GM12878 (cell line): ENCODE results near the gene TMED5. TPM values are rescaled to one million over a fixed set of nuclear protein-coding genes. Genes with fewer than 3 reads are reported as not detected.

Experiments used
- ATAC-seq: fragments of 200-7000 bp; cut with Tn5 transposase; 3 replicates; pipeline ENCODE4 v1.9.1; 2020; ENCODE audit warnings: mild to moderate bottlenecking, moderate library complexity
- BruUV-seq: library from RNA; stranded (reverse); fragments of 400-500 nt; replicated peaks from 2 replicates; lab custom pipeline; 2021; lab: Mats Ljungman, UMichigan
- CTCF ChIA-PET: fragments of 300-600 bp; sonication (Branson Sonifier 250); formaldehyde crosslinking; extraction: SDS; loops from one replicate; lab custom pipeline; 2021; ENCODE audit warnings: inconsistent platforms; lab: Yijun Ruan, JAX
- POLR2A ChIA-PET: fragments of 350-600 bp; formaldehyde crosslinking; extraction: SDS; loops from one replicate; lab custom pipeline; 2021; ENCODE audit warnings: inconsistent platforms; lab: Charles Lee
- RAD21 ChIA-PET: fragments of 300-600 bp; sonication (Branson Sonifier 250); formaldehyde crosslinking; loops from one replicate; lab custom pipeline; 2023; ENCODE audit warnings: antibody characterized with exemption; ENCODE audit not compliant: unreplicated experiment; lab: Charles Lee
- SMC1A ChIA-PET: fragments of 300-600 bp; sonication (Branson Sonifier 250); formaldehyde crosslinking; loops from one replicate; lab custom pipeline; 2023; ENCODE audit not compliant: unreplicated experiment, uncharacterized antibody; lab: Charles Lee
- DNase-seq: peaks from one replicate; pipeline ENCODE4 v3.0.0-alpha.2; 2011; ENCODE audit warnings: low read depth, low spot score
- FAIRE-seq: peaks from 3 replicates; lab custom pipeline; 2011; peaks lifted over from hg19 to GRCh38; lab: Jason Lieb, UNC
- H2AFZ ChIP-seq: 2 replicates; pipeline ENCODE4 v1.6.0; 2011; ENCODE audit warnings: low read depth, low read length, control low read depth; ENCODE audit not compliant: control insufficient read depth
- H3K27ac ChIP-seq: 2 replicates; pipeline ENCODE4 v1.5.1; 2011; ENCODE audit warnings: control low read depth; ENCODE audit not compliant: control insufficient read depth, insufficient read depth
- H3K27me3 ChIP-seq, 2 experiments: replicated peaks in 1 of 2; 2 replicates each; pipeline versions ENCODE4 v1.6.0 to v1.6.1; 2011; ENCODE audit warnings: low read length in 1 of 2; ENCODE audit not compliant: control insufficient read depth in 2 of 2, insufficient read depth in 2 of 2
- H3K36me3 ChIP-seq, 2 experiments: 2 replicates each; pipeline ENCODE4 v1.5.1; 2011; ENCODE audit warnings: low read length in 1 of 2; ENCODE audit not compliant: control insufficient read depth in 2 of 2, insufficient read depth in 2 of 2
- H3K4me1 ChIP-seq: 2 replicates; pipeline ENCODE4 v1.6.1; 2011; ENCODE audit warnings: mild to moderate bottlenecking, low read length, moderate library complexity, mixed read lengths; ENCODE audit not compliant: control insufficient read depth, insufficient read depth
- H3K4me2 ChIP-seq: 2 replicates; pipeline ENCODE4 v1.6.0; 2011; ENCODE audit warnings: control low read depth; ENCODE audit not compliant: control insufficient read depth, insufficient read depth
- H3K4me3 ChIP-seq: fragments of 200-600 bp; sonication (generic); 2 replicates; pipeline ENCODE4 v1.5.1; 2016
- H3K79me2 ChIP-seq: 2 replicates; pipeline ENCODE4 v1.6.0; 2011; ENCODE audit warnings: low read length; ENCODE audit not compliant: control insufficient read depth, insufficient read depth
- H3K9ac ChIP-seq: 2 replicates; pipeline ENCODE4 v1.8.0; 2011; ENCODE audit warnings: low read length, control low read depth, mixed read lengths; ENCODE audit not compliant: control insufficient read depth, insufficient read depth
- H3K9me3 ChIP-seq: replicated peaks from 3 replicates; pipeline ENCODE4 v1.5.1; 2011; ENCODE audit warnings: mild to moderate bottlenecking, low read length; ENCODE audit not compliant: control insufficient read depth, insufficient read depth
- H4K20me1 ChIP-seq: 2 replicates; pipeline ENCODE4 v1.6.0; 2011; ENCODE audit not compliant: control insufficient read depth, insufficient read depth
- CHD4 ChIP-seq: fragments of 200-600 bp; sonication (generic); IDR thresholded peaks from 2 replicates; pipeline ENCODE4 v1.6.1; 2016; ENCODE audit warnings: mild to moderate bottlenecking
- ELK1 ChIP-seq: IDR thresholded peaks from 2 replicates; pipeline ENCODE4 v1.6.1; 2012; ENCODE audit warnings: low read depth, low read length, improper control_type of control experiment
- HCFC1 ChIP-seq: fragments of 150-350 bp; IDR thresholded peaks from 2 replicates; pipeline ENCODE4 v1.6.1; 2014; ENCODE audit warnings: low read length
- IKZF1 ChIP-seq: fragments of 450-650 bp; conservative IDR thresholded peaks from 2 replicates; pipeline ENCODE4 v1.6.1; 2017; ENCODE audit warnings: antibody characterized with exemption, mild to moderate bottlenecking
- LARP7 ChIP-seq: fragments of 450-650 bp; IDR thresholded peaks from 2 replicates; pipeline ENCODE4 v1.6.1; 2017; ENCODE audit warnings: mild to moderate bottlenecking
- POLR2AphosphoS5 ChIP-seq: IDR thresholded peaks from 2 replicates; pipeline ENCODE4 v1.6.1; 2011; ENCODE audit warnings: mild to moderate bottlenecking, low read length, inconsistent platforms
- WGBS: methylation state at CpG from one replicate; pipeline ENCODE4 v1.1.6; 2016; ENCODE audit warnings: low lambda C conversion rate; ENCODE audit not compliant: insufficient replicate concordance, insufficient coverage; ENCODE audit errors: missing lambda C conversion rate; 5-methylcytosine and 5-hydroxymethylcytosine counted together
- in situ Hi-C: fragments of 300-500 bp; cut with MboI; formaldehyde crosslinking; loops from 9 replicates; pipeline ENCODE4 v1.14.3; 2018; ENCODE audit warnings: mixed read lengths
- intact Hi-C: fragments of 100-400 bp; cut with micrococcal nuclease; formaldehyde crosslinking; loops from one replicate; pipeline ENCODE4 v1.14.2; 2022; ENCODE audit not compliant: unreplicated experiment
- polyA plus RNA-seq, 11 experiments: library from polyadenylated mRNA; depleted of rRNA in 4 of 11; unstranded in 6 of 11; stranded (reverse) in 5 of 11; fragments of >200 nt; fragmentation: Nextera tagmentation in 4 of 11; fragmentation: Illumina TruSeq in 1 of 11; extraction: Ambion mirVana in 4 of 11; extraction: Trizol in 1 of 11; gene quantifications; 1 replicate in 1 of 11; 2 replicates in 10 of 11; pipeline versions ENCODE4 v1.2.1 to v1.2.3, GENCODE V29; 2011 to 2016; ENCODE audit warnings: inconsistent platforms in 2 of 11, missing spikeins in 2 of 11, low read depth in 1 of 11
- total RNA-seq, 4 experiments: library from RNA; depleted of rRNA in 3 of 4; stranded (reverse); fragments of >200 nt in 3 of 4; fragmentation: Illumina TruSeq in 1 of 4; extraction: Trizol in 1 of 4; gene quantifications; 2 replicates each; pipeline versions ENCODE4 v1.2.1 to v1.2.3, GENCODE V29; 2013 to 2021

The TMED5 gene
- total and polyA plus RNA-seq, 10 of the 15 experiments (the other 5 are each of a cell fraction or from before 2014, with no cell fraction given): 18.5 to 80.6 (median 54.0) TPM

- no peaks in the 10 kb centered on the region for H4K20me1 ChIP-seq
- ChIA-PET RAD21 (interaction anchor here (1.3 kb wide), 1 partner anchor 20 kb away, joined by 3 read pairs; no protein-coding TSS in a partner anchor), SMC1A (interaction anchor here (1.0 to 1.1 kb wide), 2 partner anchors 12 to 16 kb away, joined by 3 to 4 read pairs; no protein-coding TSS in a partner anchor), CTCF (interaction anchor here (0.9 to 1.6 kb wide), 4 partner anchors 9 to 18 kb away, joined by 3 to 4 read pairs (median 4); no protein-coding TSS in a partner anchor), POLR2A (interaction anchor here (0.9 kb wide), 1 partner anchor 37 kb away, joined by 3 read pairs; no protein-coding TSS in a partner anchor)
- DNase-seq (no peak), ATAC-seq (no peak), FAIRE-seq (no peak)
- H3K36me3 ChIP-seq: peaks cover 5 to 39% of the 10 kb centered on the region in 2 experiments
- no peaks in the 10 kb centered on the region for H3K9me3 ChIP-seq
- H3K4me1 ChIP-seq: no peaks in the 10 kb centered on the region
- no peak overlapping the region for H3K9ac ChIP-seq
- H3K27me3 ChIP-seq: no peaks in the 10 kb centered on the region
- BruUV-seq: no TSS peak
- TF ChIP-seq POLR2AphosphoS5: 0 out of 2 replicates have a peak, but pooled peaks have one; percentile 42
- TF ChIP-seq ELK1: no peak
- WGBS: 76% methylated on average over 2 of the region's 2 CpGs
- no peaks in the 10 kb centered on the region for H3K79me2 ChIP-seq
- no peak overlapping the region for H3K4me3 ChIP-seq
- intact Hi-C loops (no loop called here), in situ Hi-C loops (no loop called here)
- no peak overlapping the region for H2AFZ ChIP-seq
- H3K4me2 ChIP-seq: no peak overlapping the region
- H3K27ac ChIP-seq: no peak overlapping the region
Measured at GRCh38 chr1:93152835-93153234, 27.4 kb downstream of the TMED5 start.

DNA sequence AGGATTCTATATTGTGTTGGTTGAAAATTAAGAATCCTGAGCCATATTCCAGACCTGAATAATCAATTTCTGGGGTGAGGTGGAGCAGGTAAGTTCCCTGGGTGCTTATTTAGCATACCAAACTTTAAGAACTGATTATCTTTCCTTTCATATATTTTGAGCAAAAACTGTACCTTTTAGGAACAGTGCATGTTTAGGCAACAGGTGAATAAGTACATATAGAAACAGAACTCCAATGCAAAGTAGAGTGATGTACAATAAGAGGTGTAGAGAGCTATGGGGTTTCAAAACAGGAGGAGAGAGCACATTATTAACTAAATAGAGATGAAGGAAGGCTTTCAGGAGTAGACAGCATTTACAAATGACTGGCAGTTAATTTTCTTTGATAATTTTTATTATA lies 28.7 kb downstream of the TMED5 start:
- intact Hi-C loops (no loop called here), in situ Hi-C loops (no loop called here)
- RAD21 ChIA-PET: no interaction called here
- SMC1A ChIA-PET: interaction anchor here (2.2 kb wide), 1 partner anchor 153 kb away, joined by 5 read pairs; no protein-coding TSS in a partner anchor
- ATAC-seq (no peak), DNase-seq (no peak), FAIRE-seq (no peak)
- H3K36me3 ChIP-seq: peaks cover 4 to 34% of the 10 kb centered on the region in 2 experiments
- no peaks in the 10 kb centered on the region for H3K79me2 ChIP-seq
- no peaks in the 10 kb centered on the region for H3K4me1 ChIP-seq
- BruUV-seq: no TSS peak
- no peak overlapping the region for H3K27ac ChIP-seq
- no peak overlapping the region for H3K4me3 ChIP-seq
- no peak for TF ChIP-seq HCFC1
- no peak for TF ChIP-seq LARP7
- TF ChIP-seq IKZF1: no peak
- TF ChIP-seq CHD4: no peak
- H2AFZ ChIP-seq: no peak overlapping the region
- no peaks in the 10 kb centered on the region for H4K20me1 ChIP-seq
- no peak overlapping the region for H3K9ac ChIP-seq
- CTCF ChIA-PET: interaction anchor here (0.6 to 2.3 kb wide), 2 partner anchors 13 to 70 kb away, joined by 3 to 5 read pairs; no protein-coding TSS in a partner anchor
- no peaks in the 10 kb centered on the region for H3K9me3 ChIP-seq
- POLR2A ChIA-PET: no interaction called here
- no peak overlapping the region for H3K4me2 ChIP-seq
- no peaks in the 10 kb centered on the region for H3K27me3 ChIP-seq
